HPDE6-E6E7 (cell line): ENCODE data around the gene SHMT1.
A peak's percentile ranks its signal among the peaks of the same experiment; 100 is the strongest.
"Not testable (repeated sequence)": the region's sequence is repeated elsewhere in the genome, so short reads cannot be mapped to it uniquely, and the experiment has no call there.

Experiments
- DNase-seq: peaks from one replicate; pipeline ENCODE4 v3.0.0; 2011; ENCODE audit warnings: missing footprints; ENCODE audit errors: extremely low spot score

SHMT1 gene

DNA sequence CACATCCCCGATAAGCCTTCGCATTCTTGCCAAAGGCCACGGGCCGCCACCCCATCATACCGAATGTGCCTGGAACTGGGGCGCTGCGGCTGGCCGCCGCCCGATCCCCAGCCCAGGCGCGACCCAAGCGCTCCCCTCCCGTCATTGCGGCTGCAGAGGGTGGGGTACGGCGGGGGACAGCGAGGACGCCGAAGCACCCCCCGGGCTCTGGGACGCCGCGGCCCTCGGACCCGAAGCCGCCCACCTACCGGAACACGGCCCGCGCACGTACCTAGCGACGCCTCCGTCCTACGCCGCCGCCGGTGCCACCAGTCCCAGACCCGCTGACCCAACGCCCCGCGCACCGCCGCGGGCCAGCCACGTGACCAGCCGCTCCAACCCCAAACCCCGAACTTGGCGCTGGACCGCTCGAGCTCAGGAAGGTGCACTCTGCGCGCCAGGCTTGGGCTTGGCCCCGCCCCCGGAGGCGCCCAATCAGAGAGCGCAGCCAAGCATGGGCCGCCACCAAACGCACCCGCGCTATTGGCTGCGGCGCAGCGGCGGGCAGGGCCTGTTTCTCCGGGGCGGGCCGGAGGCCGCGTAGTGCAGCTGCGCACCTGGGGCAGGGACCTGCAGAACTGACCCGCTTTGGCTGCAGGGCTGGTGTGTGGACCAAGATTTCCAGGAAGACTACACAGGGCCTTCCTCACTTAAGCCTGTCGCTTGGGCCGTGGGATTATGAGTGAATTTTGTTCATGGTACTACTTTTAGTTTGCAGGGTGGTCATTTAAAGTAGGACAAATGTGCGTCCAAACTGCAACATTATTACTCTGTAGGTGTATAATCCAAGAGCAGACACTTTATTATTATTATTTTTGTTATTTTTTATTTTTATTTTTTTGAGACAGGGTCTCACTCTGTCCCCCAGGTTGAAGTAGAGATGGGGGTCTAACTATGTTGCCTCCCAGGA lies at the start of gene SHMT1:
SHMT1 (minus strand) TSS at position 450 of the 949 bp plus-strand sequence. CDS start 7,569 bp downstream, outside the sequence.
- DNase-seq = peak; percentile 93

DNA sequence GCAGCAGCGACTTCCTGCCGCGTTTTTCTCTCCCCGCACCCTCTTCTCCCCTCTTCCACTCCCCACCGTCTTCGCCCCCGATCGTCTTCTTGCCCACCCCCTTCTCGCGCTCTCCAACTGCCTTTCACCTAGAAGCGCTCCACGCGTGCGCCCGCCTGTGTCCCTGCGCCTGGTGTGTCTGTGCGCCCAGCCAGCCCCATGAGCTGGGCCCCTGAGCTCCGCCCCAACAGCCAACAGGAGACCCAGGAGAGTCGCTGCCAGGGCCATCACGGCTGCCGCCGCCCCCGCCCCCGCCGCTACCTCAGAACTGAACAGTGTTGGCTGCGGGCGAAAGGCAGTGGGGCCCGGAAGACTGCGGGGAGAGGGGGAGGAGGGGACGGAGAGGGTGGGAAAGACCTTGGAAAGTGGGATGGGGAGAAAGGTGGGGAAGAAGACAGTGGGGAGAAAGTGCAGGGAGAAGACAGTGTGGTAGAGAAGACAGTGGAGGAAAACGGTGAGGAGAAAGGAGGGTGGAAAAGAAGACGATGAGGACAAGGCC lies 48.7 kb upstream of the SHMT1 start:
- DNase-seq = not testable (repeated sequence)

DNA sequence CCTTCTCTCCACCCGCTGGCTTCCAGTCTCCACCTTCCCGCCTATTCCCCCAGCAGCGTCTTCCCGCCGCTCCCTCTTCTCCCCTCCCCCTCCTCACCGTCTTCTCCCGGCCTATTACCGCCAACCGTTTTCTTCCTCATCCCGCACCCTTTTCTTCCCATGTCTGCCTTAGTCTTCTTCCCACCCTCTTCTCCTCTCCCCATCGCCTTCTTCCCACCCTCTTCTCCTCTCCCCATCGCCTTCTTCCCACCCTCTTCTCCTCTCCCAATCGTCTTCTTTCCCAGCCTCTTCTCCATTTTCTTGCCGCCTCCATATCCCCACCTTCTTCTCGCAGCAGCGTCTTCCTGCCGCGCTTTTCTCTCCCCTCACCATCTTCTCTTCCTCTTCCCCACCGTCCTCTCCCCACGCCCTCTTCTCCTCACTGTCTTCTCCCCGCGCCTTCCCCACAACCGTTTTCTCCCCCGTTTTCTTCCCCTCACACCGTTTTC lies 48.1 kb upstream of the SHMT1 start:
- not testable (repeated sequence) for DNase-seq

DNA sequence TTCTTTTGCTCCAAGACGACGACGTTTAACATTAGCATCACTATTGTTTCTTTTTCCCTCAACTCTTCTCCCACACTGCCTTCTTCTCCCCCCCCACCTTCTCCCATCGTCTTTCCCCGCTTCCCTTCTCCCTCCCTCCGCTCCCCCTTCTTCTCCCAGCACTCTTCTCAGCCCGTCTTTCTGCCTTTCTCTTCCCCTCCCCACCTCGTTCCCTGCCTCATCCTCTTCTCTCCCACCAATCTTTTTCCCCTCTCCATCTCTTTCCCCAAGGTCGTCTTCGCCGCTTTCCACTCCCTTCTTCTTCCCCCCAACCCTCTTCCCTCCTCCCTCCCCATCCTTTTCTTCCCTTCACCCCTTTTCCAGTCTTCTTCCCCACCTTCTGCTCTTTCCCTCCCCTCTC lies 47.4 kb upstream of the SHMT1 start:
- not testable (repeated sequence) for DNase-seq

DNA sequence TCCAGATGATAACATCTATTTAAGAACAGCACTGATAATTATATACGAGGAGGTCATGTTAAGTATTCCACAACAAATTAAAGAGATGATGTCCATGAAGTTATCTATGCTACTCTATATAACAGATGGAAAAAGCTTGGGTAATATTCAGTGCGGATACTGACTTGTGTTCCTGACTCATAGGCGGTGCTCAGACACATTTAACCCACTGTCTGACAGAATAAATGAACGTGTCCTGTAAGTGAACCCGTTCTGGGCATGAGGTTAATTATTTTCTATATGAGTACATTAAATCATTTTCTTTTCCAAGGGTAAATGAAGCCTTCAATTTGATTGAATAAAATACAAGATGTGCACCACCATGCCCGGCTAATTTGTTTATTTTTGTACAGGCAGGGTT lies 46.0 kb upstream of the SHMT1 start:
- DNase-seq = peak; percentile 4

DNA sequence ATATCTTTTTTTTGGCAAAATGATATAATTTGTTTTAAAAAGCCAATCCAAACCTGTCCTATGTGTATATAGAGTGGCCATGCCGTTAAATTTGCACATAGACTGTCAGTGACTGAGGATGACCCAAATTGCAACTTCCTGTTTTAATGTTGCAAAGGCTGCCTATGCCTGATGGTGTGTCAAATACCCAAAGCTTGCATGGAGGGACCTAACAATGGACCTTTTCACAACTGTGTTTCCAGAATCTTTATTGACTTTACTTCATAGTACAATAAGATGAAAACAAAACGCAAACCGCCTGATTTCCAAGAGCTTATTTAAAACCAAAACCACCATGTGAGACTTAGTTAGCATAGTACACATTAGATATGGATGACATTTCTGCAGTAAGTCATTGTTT lies 45.6 kb upstream of the SHMT1 start:
- DNase-seq = not testable (repeated sequence)

DNA sequence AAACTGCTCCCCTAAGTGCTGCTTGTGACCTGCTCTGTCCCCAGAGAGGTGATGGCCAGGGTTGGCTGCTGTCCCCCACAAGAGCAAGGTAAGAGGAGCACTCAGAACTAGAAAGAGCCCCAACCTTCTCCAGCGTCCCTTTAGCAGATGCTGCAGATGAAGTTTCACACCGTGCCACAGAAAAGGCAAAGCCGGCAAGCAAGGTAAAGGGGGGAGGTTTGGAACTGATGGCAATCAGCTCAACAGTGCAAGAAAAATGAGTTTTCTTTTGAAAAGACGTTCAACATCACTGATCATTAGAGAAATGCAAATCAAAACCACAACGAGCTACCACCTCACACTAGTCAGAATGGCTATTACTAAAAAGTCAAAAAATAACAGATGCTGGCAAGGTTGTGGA lies 40.3 kb upstream of the SHMT1 start:
- not testable (repeated sequence) for DNase-seq

DNA sequence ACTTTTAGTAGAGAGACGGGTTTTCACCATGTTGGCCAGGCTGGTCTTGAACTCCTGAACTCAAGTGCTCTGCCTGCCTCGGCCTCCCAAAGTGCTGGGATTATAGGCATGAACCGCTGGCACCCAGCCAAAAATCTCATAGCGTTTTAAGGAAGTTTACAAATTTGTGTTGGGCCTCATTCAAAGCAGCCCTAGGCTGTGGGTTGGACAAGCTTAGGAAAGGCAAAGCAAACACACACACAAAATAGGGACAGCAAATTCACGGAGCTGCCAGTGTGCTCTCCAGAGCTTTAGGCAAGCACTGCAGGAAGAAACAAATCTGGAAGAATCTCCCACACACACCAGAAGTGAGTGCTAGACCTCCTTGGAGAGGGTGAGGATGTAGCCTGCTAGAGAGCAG lies 39.8 kb upstream of the SHMT1 start:
- DNase-seq = not testable (repeated sequence)

DNA sequence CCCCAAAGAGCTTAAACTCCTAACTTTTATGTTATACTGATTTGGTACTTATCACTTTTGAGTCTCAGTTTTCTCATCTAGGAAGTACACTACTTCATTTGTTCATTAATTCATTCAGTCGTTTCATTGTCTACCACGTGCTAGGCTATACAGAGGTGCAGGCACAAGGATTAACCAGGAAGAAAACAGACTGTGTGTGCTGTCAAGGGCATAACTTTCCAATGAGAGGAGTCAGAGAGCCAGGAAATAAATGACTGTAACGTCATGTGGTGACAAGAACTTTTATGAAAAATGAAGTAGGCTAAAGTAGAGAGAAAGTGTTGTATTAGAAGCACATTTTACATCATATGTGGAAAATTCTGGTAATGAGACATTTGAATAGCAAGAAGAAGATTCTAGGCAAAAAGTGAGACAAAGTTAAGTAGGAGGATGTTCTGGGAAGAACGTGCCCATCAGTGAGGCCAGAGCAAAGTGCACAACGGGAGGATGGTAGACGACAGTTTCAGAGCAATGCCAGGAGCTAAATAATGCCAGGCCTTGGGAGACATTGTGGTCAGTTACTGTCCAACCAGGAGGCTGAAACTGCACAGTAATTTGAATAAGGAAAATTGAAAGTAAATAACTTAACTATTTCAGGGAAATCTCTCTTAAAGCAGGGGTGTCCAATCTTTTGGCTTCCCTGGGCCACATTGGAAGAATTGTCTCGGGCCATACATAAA lies 38.7 kb upstream of the SHMT1 start:
- DNase-seq = not testable (repeated sequence)

DNA sequence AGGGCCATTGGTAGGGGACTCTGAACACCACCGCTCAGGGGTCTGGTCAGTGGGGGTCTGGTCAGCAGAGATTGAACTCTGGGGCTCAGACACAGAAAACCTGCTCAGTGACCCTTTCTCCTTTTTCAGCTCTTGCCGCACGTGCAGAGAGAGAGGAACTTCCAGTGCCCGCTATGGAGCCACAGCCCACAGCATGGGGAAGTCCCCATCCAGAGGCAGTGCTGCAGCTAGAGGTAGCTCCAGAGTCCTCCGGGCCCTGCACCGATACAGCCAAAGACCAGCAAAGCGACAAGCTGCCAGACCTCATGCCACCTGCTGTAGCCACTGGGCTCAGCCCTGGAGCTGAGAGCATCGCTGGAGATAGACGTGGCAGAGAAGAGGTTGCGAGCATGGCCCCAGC lies 25.4 kb upstream of the SHMT1 start:
- not testable (repeated sequence) for DNase-seq

DNA sequence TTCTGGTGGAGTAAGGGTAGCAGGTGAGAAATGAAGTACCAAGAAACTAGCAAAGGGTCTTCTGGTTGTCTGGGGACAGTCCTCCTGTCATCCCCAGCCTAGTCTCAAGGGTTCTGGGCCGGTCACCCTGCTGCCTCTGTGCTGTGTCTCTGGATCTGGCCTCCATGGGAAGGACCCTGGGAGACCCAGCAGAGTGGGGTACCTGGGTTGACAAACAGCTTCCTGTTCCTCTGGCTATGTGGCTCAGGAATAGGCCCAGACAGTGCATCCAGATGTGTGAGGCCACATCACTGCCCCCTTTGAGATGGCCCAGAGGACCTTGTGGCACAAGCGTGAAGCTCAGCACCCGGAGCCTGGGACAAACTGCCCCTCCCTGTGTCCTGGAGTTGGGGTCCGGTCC lies 24.9 kb upstream of the SHMT1 start:
- not testable (repeated sequence) for DNase-seq

DNA sequence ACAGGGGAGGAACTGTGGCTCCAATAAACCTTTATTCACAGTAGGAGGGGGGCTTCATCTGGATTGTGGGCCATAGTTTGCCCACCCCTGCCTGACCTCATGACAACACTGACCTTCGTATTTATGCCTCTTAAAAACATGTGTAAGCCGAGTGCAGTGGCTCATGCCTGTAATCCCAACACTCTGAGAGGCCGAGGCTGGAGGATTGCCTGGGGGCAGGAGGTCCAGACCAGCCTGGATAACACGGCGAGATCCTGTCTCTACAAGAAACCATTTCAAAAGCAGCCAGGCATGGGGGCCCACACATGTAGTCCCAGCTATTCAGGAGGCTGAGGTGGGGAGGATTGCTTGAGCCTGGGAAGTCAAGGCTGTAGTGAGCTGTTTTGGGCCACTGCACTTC lies 24.2 kb upstream of the SHMT1 start:
- DNase-seq = not testable (repeated sequence)

DNA sequence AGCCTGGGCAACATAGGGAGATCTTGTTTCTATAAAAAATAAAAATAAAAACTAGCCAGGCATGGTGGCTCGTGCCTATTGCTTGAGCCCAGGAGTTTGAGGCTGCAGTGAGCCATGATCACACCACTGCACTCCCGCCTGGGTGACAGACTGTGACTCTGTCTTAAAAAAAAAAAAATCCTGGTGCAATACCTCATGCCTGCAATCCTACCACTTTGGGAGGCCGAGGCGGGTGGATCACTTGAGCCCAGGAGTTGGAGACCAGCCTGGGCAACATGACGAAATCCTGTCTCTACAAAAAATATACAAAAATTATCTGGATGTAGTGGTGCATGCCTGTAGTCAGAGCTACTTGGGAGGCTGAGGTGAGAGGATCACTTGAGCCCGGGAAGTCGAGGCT lies 20.9 kb upstream of the SHMT1 start:
- DNase-seq = not testable (repeated sequence)

DNA sequence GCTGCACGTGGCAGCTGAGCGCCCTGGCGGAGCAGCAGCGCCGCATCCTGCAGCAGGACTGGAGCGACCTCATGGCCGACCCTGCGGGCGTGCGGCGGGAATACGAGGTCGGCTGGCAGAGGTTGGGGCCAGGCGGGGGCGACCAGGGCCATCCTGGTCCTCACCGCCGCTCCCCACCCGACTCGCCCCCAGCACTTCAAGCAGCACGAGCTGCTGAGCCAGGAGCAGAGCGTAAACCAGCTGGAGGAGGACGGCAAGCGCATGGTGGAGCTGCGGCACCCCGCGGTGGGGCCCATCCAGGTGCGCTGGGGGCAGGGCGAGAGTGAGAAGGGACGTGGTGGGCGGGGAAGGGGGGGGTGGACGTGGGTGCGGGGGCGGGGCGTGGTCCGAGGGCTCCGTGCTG lies 19.7 kb upstream of the SHMT1 start:
- not testable (repeated sequence) for DNase-seq

DNA sequence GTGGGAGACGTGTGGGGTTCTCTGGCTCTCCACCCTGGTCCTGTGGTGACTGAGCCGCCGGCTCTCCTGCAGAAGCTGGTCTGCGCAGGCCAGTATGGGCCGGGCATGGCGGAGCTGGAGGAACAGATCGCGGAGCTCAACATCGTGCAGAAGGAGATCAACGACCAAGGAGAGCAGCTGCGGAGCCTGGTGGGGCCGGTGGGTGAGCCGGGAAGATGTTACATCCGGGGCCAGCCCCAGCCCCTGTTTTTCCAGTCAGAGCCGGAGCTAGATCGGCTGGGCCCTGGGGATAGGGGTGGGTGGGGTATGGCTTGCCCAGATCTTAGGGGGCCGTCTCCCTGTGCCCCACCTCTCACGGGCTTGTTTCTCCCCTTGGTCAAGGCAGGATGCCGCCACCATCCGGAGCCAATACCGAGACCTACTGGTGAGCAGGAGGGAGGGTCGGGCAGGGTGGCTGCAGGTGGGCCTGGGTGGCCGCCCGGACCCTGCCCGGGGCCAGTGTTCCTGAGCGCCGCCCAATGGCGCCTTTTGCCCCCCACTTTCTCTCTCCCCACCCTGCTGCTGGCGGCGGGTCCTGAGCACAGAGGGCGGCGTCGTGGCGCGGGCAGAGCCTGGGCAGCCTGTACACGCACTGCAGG lies 19.2 kb upstream of the SHMT1 start:
- no peak for DNase-seq

DNA sequence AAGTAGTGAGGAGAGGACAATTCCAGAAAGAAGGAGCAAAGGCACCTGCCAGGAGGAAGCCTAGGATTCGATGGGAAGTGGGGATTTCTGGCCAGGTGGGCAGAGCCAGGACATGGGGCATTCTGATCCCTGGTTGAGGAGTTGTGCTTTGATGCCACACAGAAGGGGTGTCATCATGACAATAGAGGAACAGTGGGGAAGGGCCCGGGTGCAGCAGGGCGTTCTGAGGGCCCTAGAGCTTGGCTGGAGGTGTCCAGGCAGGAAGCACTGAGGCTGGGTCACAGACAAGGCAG lies 18.5 kb upstream of the SHMT1 start:
- no peak for DNase-seq

DNA sequence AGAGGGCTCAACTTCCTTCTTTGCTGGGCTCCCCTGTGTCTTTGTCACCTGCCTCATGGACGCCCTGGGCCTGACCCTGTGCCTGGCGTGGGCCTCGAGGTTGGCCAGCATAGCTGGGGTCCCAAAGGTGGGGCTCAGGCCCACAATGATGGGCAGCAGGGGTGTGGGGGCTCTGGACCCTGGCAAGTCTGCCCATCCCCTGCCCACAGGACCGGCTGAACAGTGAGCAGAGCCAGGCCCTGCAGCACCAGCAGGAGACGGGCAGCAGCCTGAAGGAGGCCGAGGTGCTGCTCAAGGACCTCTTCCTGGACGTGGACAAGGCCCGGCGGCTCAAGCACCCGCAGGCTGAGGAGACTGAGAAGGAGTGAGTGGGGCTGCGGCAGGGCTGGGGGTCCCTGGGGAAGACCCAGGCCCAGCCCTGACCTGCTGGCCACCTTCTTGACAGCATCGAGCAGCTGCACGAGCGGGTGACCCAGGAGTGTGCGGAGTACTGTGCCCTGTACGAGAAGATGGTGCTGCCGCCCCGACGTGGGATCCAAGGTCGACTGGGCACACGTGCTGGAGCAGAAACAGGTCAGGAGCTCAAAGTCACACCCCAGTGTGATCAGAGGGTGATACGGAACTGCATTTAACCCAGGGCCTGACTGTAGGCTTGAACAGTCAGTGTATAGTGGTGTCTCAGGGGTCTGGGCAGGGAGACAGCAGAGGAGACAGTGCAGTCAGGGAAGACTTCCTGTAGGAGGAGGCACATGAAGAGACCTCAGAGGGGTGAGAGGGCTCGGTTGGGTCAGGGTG lies 18.0 kb upstream of the SHMT1 start:
- no peak for DNase-seq

DNA sequence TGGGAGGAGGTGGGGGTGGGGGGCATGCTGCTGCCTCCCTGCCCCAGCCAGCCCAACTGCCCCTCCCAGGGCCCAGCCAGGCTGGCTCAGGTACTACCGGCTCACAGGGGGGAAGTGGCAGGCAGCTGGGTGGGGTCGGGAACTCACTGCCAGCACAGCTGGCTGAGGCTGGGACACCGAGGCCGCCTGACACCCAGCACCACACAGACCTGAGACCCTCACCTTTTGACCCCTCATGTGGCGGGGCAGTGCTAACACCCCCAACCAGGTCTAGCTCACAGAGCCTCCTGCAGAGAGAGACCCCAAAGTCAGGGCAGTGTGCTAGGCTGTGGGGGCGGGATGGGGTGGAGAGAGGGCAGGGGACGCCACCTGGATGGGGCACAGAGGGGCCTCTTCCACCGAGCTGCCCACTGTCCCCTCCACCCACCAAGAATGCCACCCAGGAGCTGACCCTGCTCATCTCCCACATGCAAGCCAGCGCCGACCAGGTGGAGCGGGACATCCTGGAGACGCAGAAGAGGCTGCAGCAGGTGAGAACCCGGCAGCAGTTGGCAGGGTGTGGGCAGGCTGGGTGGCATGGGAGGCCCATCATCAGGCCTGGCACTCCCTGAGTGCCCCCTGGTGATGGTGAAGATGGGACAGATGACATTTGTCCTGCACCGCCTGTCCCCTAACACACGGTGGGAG lies 17.3 kb upstream of the SHMT1 start:
- DNase-seq = no peak

DNA sequence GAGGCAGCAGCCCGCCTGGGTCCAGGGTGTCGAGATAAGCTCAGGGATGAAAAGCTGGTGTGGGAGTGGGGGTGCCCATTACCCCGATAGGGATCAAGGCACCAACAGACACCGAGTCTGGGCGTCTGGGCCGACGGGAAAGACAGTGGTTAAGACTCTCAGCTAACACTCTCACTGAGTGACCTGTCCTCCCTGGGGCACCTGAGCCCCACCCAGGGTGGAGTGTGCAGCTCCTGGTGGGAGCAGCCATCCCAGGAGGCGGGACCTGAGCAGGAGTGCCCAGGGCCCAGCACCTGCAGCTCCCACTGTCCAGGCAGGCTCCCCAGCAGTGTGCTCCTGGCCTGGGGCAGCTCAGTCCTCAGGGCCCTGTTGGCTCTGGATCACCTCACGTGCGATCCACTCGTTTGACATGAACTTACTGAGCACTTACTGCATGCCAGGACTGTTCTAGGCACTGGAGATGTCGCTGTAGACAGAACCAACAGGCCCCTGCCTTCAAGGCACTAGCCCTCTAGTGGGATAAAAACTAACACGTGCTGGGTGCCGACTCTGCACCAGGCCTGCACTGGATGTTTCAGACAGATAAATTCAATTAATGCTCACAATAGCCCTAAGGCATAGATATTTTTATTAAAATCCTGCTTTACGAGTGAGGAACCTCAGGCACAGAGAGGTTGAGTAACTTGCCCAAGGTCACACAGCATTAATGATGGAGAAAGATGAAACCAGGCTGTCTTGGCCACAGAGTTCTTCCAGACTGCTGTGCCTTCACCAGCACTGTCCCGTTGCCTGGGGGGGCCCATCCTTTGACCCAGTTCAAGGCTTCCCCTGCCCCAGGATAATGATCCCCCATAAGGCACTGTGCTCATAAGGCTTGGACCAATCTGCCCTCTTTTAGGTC lies 16.1 kb upstream of the SHMT1 start:
- no peak for DNase-seq

DNA sequence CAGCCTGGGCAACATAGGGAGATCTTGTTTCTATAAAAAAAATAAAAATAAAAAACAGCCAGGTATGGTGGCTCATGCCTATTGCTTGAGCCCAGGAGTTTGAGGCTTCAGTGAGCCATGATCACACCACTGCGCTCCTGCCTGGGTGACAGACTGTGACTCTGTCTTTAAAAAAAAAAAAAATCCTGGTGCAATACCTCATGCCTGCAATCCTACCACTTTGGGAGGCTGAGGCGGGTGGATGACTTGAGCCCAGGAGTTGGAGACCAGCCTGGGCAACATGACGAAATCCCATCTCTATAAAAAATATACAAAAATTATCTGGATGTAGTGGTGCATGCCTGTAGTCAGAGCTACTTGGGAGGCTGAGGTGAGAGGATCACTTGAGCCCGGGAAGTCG lies 15.3 kb upstream of the SHMT1 start:
- DNase-seq = not testable (repeated sequence)
